NCI-H2196 (cell line): Measurements from ENCODE around the gene COPS9.

ENCODE experiments used
- DNase-seq: peaks from one replicate; lab custom pipeline; 2025; ENCODE audit not compliant: unreplicated experiment; lab: John Stamatoyannopoulos, UW

The COPS9 gene

DNA sequence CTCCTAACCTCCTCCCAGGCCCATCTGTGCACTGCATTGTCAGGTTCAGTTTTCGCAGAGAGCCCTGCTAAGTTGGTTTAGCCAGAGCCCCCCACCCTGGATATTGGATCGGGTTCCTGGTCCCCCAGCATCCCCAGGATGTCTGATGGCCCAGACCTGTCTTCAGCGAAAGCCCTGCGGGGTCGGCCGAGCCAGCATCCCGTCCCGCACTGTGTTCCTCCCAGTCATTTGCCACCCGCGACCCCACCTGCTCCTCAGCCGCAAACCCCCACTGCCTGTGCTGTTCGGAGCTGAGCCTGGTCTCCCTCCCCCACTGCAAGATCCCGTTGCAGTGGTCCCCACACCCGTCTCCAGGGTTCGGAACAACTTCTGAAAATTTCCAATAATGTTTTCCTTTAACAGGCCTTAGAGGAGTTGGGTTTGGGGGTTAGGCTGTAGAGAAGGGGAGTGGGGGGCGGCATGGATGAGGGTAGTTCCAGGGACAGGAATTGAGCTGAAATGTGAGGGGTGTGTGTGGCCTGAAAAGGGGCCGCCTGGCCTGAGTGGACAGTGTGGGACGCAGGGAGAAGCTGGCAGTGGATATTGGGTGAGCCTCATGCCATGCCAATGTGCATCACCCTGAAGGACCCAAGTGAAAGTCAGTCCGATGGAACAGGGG, 1.6 kb upstream of the COPS9 start:
- no peak for DNase-seq

DNA sequence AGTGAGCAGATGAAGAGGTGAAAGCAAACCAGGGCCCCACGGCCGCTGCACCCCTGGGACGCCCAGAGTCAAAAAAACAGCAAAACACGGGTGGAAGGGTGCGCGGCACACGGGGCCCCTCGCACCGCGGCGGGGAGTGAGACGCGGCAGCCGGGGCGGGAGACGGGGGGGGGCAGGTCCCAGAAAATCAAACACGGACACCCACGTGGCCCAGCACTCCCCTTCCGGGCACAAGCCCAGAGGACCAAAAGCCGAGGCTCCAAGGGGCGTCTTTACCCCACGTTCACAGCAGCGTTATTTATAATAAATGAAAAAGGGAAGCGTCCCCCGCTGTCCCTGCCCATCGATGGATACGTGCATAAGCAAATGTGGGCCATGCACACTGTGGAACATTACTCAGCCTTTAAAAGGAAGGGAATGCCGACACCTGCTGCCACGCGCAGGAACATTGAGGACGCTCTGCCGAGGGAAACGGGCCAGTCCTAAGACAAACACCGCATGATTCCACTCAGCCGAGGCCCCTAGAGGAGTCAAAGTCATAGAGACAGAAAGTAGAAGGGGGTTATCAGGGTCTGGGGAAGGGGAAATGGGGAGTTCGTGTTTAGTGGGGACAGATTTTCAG, 677 bp upstream of the COPS9 start:
- DNase-seq, result no peak

DNA sequence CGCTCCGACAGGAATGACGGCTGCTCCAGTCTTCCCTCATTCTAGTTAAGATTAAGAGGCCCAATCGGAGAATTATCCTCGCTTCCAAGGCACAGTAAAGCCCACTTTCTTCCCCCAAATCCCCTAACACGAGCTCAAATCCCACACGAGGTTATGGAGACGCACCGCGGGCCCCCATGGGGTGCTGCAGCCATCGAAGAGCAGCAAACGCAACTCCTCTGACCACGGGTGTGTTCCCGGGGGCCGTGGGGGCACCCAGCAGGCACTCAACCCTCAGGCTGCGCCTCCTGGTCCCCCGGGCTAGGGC, 446 bp downstream of the COPS9 start:
- no peak for DNase-seq

DNA sequence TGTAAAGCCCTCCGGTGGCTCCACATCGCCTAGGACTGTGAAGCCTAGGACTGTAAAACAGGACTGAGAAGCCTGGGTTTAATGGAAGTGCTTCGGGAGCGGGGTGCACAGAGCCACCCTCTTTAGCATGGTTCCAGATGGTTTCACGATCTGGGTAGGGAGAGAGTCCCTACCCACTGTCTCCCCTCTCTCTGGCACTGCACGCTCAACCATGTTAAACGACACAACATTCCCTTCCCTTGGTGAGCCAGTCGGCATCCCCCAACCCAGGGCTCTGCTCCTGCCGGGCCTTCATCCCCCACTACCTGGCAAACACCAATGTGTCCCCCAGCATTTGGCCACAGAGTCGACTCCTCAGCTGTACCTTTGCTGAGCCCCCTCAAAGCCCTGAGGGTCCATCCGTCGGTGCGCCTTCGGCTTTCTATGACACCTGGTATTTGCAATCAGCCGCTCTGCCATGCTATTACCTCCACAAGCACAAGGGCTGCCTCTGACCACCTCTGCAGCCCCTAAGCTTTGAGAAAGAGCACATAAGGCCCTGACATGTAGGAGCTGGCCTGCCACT, 1.1 kb downstream of the COPS9 start:
- DNase-seq, result no peak

DNA sequence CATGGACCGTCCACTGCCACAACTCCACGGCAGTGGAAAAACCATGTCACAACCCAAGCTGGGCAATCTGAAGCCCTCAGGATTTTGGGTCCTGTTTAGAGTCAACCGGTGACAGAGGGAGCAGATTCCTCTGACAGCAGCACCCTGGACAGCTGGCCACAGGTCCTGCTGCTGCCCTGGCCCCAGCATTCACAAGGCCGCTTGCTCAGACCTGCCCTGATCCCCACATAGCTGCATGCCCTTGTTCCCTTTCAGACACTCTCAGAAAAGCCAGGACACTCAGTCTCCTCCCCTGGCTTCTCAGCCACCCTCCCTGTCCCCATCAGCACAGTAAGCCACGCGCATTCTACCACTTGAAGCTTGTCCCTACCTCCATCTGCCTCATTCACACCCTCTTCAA, 1.6 kb downstream of the COPS9 start:
- no peak for DNase-seq

DNA sequence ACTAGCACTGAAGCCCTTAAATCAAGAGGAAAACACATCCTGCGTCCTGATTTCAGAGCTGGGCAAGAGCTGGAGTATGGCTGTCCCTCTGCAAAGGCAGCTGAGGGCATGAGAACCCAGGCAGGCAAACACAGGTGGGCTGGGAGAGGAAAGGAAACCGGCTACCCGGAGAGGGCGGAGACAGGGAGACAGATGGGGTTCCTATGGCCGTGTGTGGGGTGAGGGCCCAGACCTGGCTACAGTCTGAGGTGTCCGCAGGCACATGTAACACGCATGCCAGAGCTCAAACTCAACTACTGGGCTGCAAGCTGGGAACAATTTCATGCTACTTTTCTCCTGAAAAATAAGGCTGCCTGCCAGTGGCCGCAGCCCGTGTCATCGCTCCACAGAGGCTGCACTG, 2.7 kb downstream of the COPS9 start:
- DNase-seq, result no peak

DNA sequence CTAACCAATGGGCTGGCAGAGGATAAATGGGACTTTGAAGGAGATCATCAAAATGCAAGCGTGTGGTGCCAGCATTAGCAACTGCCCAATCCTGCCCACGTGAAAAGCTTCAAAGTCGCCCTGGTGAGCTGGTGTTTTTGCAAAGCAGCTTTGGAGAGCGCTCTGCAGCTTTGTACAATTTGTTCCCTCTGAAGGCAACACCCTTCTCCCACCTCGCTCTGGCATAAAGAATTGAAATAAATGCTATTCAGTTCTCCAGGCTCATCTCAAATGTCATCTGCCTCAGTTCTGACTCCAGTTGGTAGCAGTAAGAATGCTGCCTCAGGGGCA, 3.5 kb downstream of the COPS9 start:
- no peak for DNase-seq

DNA sequence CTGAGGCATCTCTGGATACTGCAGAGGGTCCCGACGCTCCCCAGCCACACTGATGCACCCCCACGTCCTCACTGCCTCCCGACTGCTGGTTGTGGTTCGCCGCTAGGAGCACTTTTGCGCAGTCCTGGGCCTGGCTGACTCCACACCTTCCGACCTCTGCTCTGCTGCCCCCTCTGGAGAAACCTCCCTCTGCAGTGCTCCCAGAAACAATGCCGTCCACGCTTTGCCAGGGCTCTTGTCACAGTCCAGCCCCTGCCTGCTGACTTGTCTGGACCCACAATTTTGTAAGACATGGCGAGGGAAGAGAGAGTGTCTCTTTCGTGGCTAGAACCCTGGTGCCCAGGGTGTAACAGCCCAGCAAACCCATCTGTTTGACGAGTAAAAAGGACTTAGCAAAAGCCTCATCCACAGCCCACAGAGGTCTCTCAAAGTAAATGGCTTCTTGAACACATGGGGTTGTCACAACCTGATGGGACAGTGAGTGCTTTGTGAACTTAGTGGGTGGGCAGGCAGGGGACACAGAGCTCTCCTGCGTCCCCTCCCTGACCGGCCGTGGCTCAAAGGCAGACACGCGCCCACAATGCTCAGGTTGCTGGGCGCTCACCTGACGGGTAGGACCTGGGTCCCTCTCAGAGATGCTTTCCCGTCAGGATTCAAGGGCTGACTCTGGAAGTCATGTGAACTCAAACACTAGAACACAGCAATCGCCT, 4.0 kb downstream of the COPS9 start:
- DNase-seq, result no peak

DNA sequence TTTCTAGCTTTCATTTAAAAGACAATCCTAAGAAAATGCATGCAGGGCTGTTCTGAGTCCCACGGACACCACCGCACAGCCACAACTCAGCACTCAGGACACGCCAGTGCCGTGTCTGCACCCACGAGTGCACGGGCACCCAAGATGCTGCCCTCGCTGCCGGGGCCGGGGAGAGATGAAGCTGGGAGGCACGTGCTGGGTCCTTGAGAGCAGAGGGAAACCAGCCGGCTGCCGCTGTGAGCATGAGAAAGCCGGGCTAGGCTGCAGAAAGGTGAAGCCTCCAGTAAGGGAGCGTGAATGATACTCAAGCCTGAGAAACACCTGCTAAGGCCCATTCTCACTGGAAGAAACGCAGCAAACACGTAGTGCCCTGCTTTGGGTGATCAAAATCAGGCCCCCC, 4.8 kb downstream of the COPS9 start:
- DNase-seq, result no peak

DNA sequence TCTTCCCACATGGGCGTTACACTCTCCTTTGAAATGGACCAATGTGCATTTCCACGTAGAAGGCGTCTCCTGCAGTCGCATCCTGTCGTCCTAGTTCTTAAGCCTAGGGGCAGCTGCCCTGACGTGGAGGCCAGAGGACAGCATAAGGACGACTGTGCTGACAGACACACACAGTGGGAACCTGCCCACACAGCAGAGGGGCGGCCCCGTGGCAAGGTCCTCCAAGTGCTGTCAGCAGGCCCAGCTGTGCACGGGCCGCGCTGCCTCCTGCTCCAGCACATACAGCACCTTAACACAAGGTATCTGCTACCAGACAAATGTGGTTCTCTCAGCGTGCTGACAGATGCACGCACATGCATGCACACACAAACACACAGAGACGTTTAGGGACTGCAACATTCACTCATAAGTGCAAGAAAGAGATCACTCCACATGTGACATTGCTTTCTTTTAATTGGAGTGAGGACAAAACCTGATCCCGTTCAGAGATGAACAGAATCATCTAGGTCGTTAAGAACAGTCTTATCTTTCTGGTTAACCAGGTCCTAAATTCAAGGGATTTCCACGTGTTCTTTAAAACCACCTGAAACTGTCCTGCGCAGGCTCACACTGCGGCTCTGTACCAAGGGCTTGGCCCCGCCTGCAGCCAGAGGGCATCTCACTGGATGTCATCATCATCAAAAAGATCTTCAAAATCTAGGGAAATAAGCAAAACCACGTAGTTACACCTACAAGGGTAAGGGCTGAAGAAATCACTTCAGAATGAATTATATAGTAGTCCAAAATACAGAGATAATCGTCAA, 5.5 kb downstream of the COPS9 start:
- DNase-seq, result no peak

DNA sequence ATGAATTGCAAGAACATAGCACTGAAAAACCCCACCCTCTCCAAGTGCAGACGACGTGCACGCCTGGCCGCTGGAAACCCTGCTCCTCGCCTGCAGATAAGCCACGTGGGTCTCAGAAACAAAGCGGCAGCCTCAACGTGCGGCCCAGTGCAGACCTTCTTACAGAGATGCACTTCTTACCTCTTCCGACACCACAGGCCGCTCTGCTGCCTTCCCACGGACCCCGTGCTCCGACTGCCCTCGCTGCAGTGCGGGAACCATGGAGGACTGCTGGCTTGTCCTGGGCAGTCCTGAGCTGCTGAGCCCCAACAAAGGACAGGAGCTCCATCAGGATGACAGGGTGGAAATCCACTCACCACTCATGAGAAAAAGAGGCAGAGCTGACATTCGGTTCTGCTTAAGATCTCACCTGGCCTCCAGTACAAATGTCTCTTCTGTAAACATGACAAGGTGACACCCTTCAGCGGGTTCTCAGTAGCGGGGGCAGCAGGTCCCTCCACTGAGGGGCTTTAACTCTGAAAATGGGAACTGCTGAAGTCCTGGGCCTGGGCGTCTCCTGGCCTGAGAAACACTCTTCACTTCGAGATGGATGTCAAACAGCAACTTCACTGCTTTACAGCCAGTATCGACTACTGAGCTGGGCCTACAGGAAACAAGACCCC, 6.2 kb downstream of the COPS9 start:
- DNase-seq, result no peak

DNA sequence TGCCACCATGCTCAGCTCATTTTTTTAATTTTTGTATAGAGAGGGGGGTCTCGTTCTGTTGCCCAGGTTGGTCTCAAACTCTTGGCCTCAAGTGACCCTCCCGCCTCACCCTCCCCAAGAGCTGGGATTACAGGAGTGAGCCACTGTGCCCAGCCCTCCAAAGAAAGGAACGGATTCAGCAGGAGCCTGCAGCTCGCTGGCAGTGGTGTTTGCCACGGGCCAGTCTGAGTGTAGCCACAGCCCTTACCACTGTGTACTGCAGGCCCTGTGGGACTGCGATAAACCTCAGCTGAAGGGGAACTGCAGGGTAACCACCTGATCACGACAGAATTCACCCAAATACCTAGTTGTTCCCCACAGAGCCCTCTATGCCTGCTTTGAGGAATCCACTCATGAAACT, 6.8 kb downstream of the COPS9 start:
- no peak for DNase-seq

DNA sequence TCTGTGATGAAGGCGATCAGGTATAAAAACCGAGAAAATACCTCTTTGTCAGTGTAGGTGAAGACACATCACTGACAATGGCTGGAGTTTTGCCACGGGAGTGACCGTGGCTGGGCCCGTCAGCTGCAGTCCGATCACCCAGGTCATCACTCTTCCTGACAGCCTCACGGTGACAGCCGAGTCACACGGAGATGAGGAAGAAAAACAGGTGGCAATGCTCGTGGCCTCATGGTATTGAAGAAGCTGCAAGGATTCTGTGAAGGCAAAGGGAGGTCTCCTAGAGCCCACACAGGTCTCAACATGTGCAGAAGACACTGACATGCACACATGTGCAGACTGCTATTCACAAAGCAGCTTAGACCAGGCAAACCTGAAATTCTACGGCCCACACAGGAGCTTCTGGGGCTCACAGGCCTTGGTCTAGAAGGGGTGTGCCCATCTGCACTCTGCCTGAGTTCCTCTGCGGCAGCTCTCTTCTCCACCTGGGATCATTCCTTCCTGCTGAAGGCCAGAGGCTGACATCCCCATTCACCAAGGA, 7.4 kb downstream of the COPS9 start:
- DNase-seq, result no peak

DNA sequence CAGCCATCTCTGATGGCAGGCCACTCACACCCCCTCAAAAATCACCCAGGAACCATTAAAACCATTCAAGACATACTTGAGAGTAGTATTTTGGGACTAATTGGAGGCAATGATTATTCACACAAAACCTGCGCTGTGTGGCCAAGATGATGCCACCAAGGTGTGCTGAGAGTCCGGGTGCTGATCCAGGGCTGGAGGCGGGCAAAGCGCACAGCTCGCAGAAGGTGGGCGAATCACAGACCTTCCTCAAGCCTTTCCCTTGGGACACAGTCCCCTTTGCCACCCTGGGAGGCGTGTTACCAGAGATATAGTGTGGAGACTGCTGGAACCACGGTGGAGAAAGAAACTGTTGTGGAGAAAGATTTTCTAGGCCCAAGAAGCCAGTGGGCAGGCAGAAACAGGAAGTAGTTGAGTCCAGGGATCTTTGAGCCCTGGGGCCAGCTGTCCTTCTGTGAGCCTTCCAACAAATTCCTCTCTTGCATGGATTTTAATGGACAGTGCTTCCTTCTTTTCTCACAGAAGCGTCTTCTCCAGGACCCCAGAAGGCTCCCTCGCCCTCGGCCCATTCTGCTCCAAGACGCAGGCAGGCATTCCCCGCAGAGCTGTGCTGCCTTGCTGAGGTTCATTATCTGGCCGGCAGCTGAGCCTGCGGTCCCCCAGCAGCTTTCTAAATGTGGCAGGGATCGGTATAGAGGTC, 8.0 kb downstream of the COPS9 start:
- DNase-seq, result no peak

DNA sequence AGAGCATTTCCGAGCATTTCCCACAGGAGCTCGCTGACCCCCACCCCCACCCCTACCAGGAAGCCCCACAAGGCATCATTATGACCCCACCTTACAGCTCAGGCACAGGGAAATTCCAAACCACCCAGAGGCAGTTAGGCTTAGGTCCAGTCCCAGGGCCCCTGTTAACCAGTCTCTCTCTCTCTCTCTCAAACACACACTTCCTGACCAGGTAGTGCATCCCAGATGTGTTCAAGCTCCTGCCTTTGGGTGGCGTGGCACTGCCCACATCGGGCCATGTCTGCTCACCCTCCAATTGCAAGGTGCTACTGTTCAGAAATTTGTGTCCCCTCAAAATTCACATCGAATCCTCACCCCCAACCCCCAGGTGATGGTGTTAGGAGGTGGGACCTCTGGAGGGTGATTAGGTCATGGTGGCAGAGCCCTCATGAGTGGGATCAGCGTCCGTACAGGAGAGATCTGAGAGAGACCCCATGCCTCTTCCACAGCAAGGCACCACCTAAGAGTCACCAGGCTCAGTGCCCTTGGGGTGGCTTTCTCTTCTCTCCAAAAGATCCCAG, 8.8 kb downstream of the COPS9 start:
- DNase-seq, result no peak

DNA sequence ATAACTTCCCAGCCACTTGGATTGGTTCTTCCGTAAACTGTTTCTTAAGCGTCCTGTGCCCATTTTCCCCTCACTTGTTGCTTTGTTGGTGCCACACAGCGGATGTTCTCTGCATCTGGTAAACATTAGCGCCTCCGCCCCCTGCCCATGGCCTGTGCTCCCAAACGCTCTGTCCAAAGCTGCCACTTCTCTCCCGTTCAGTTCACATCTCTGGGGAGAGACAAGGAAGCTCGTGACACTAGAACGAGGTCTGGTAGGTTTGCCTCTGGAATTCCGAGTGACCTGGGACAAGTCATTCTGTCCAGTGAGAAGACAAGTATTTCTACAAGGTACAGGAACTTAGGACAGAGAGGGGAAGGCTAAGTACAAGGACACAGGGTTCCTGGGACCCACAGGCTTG, 9.4 kb downstream of the COPS9 start:
- no peak for DNase-seq

DNA sequence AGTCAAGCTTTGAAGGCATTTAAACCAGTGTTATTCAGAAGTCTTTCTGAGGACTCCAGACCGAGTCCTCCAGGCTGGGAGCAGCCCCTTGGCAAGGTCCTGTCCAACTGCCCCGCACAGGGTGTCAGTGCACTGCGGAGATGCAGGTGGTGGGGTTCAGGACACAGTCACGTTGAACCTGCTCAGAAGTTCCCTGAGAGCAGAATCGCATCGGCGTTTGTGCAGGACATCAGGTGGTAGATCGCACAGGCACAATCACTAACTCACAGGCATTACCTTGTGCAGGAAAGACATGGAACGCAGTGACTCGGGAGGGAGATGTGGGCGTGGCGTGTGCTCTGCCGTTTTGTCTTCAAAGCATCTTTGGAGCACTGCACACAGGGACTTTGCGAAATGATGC, 10.4 kb downstream of the COPS9 start:
- DNase-seq, result no peak

DNA sequence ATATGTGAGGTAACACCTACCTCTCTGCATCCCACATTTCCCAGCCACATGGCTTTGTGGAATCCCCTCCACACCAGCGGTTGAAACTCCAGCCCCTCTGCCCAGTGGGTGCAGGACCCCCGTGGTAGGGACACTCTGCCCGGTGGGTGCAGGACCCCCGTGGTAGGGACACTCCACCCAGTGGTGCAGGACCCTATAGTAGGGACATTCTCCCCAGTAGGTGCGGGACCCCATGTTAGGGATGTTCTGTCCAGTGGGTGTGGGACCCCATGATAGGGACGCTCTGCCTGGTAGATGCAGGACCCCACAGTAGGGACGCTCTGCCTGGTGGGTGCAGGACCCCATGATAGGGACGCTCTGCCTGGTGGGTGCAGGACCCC, 11.5 kb downstream of the COPS9 start:
- no peak for DNase-seq

DNA sequence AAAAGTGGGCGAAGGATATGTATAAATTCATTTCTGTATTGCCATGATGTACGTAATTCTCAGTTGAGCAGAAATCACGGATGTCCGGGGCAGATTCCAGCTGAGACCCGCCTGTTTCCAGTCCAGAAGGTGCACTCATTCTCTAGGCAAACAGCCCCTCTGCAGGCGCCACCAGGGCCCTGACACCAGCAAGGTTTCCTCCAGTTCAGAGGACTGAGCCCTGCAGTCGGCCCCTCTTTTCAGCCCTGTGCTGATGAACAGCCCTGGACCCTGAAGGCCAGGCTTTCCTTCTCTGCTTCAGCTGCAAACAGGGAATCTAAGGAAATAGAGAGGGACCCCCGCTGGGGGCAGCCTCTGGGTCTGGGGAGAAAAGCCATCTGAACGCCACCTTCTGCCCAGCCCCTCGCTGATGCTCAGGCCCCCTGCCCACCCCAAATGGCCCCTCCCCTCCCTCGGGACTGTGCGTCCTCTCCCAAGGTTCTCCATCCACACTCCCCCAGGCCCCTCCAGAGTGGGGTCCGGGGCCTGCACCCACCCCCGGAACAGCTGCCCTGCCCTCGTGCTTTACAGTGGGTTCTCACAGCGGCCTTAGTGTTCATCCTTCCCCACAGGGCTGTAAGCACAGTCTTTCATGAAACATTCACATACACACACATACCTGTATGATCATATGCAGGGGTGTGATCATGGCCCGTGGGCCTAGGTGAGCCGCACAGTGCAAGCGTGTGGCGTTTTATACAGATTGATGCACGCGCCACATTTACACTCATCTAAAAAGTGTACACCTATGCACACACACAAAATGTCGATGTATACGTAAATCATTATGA, 12.1 kb downstream of the COPS9 start:
- no peak for DNase-seq
